Hepatocyte (in vitro differentiated cells): ENCODE measurements around the gene R3HDML. TPM values are rescaled to one million over a fixed set of nuclear protein-coding genes. Genes with fewer than 3 reads are reported as not detected.

Experiments
- DNase-seq: peaks from one replicate; pipeline ENCODE4 v3.0.0-alpha.2; 2016; ENCODE audit warnings: low spot score
- H2AFZ ChIP-seq: fragments of 200-600 bp; sonication (generic); 2 replicates; pipeline ENCODE4 v1.6.0; 2016; ENCODE audit warnings: antibody characterized with exemption, mild to moderate bottlenecking
- H3K27ac ChIP-seq: fragments of 200-600 bp; sonication (generic); 2 replicates; pipeline ENCODE4 v1.5.1; 2016; ENCODE audit warnings: mild to moderate bottlenecking
- H3K27me3 ChIP-seq: fragments of 200-600 bp; sonication (generic); 2 replicates; pipeline ENCODE4 v1.6.1; 2016
- H3K36me3 ChIP-seq: fragments of 200-600 bp; sonication (generic); replicated peaks from 2 replicates; pipeline ENCODE4 v1.5.1; 2016; ENCODE audit warnings: low read depth; ENCODE audit not compliant: insufficient read depth
- H3K4me1 ChIP-seq: fragments of 200-600 bp; sonication (generic); 2 replicates; pipeline ENCODE4 v1.5.1; 2016; ENCODE audit warnings: mild to moderate bottlenecking, moderate library complexity; ENCODE audit not compliant: insufficient read depth
- H3K4me2 ChIP-seq: fragments of 200-600 bp; sonication (generic); 2 replicates; pipeline ENCODE4 v1.6.0; 2016
- H3K4me3 ChIP-seq: fragments of 200-600 bp; sonication (generic); 2 replicates; pipeline ENCODE4 v1.5.1; 2016; ENCODE audit warnings: mild to moderate bottlenecking
- H3K79me2 ChIP-seq: fragments of 200-600 bp; sonication (generic); 2 replicates; pipeline ENCODE4 v1.6.0; 2017; ENCODE audit warnings: mild to moderate bottlenecking
- H3K9me2 ChIP-seq: fragments of 200-600 bp; sonication (generic); replicated peaks from 2 replicates; pipeline ENCODE4 v1.6.0; 2017; ENCODE audit warnings: mild to moderate bottlenecking; ENCODE audit not compliant: insufficient read depth
- H3K9me3 ChIP-seq: fragments of 200-600 bp; sonication (generic); 2 replicates; pipeline ENCODE4 v1.5.1; 2016; ENCODE audit warnings: low read depth, mild to moderate bottlenecking
- H4K20me1 ChIP-seq: fragments of 200-600 bp; sonication (generic); 2 replicates; pipeline ENCODE4 v1.6.0; 2016; ENCODE audit warnings: mild to moderate bottlenecking; ENCODE audit not compliant: insufficient read depth, poor library complexity, severe bottlenecking
- CTCF ChIP-seq: fragments of 200-600 bp; sonication (generic); IDR thresholded peaks from 2 replicates; pipeline ENCODE4 v1.5.1; 2016; ENCODE audit warnings: antibody characterized with exemption, mild to moderate bottlenecking; ENCODE audit not compliant: poor library complexity
- EZH2 ChIP-seq: fragments of 200-600 bp; sonication (generic); IDR thresholded peaks from 2 replicates; pipeline ENCODE4 v1.6.1; 2016; ENCODE audit warnings: antibody characterized with exemption, mild to moderate bottlenecking, borderline replicate concordance
- EZH2phosphoT487 ChIP-seq: fragments of 200-600 bp; sonication (generic); IDR thresholded peaks from one replicate; pipeline ENCODE4 v1.6.1; 2018; ENCODE audit warnings: antibody characterized with exemption, mild to moderate bottlenecking, low read depth, moderate library complexity; ENCODE audit not compliant: unreplicated experiment, severe bottlenecking
- WGBS: methylation state at CpG from one replicate; pipeline ENCODE4 v1.1.6; 2016; ENCODE audit warnings: low lambda C conversion rate; ENCODE audit errors: missing lambda C conversion rate; 5-methylcytosine and 5-hydroxymethylcytosine counted together
- polyA plus RNA-seq: library from polyadenylated mRNA; unstranded; fragments of >200 nt; fragmentation: Nextera tagmentation; extraction: Ambion mirVana; gene quantifications from 2 replicates; pipeline ENCODE4 v1.2.1, GENCODE V29; 2016
- total RNA-seq: library from RNA; depleted of rRNA; stranded (reverse); fragments of >200 nt; gene quantifications from 2 replicates; pipeline ENCODE4 v1.2.3, GENCODE V29; 2014

The R3HDML gene
- total and polyA plus RNA-seq, 2 experiments from 2014 or later, result 0.23 TPM; not detected in 1

GRCh38 chr20:44364068-44364467 lies 27.2 kb downstream of the R3HDML start:
- no peak overlapping the region for H2AFZ ChIP-seq
- no peak overlapping the region for H3K4me3 ChIP-seq
- no peak for DNase-seq
- H3K9me3 ChIP-seq, result no peaks in the 10 kb centered on the region
- H3K27ac ChIP-seq, result no peak overlapping the region
- H3K36me3 ChIP-seq, result no peaks in the 10 kb centered on the region
- no peaks in the 10 kb centered on the region for H3K9me2 ChIP-seq
- no peaks in the 10 kb centered on the region for H3K27me3 ChIP-seq
- TF ChIP-seq EZH2phosphoT487, result no peak
- no peak for TF ChIP-seq EZH2
- no peak for TF ChIP-seq CTCF
- H3K4me2 ChIP-seq, result no peak overlapping the region
- H4K20me1 ChIP-seq, result peaks cover 19% of the 10 kb centered on the region
- 89% methylated on average over 4 of the region's 4 CpGs for WGBS
- peaks cover 89% of the 10 kb centered on the region for H3K79me2 ChIP-seq
- H3K4me1 ChIP-seq, result no peaks in the 10 kb centered on the region

GRCh38 chr20:44364780-44365179 lies 27.9 kb downstream of the R3HDML start:
- Histone ChIP-seq H3K36me3 (no peaks in the 10 kb centered on the region), H3K4me3 (no peak overlapping the region)
- TF ChIP-seq EZH2phosphoT487 (no peak), CTCF (no peak)

GRCh38 chr20:44367746-44368145 lies 30.9 kb downstream of the R3HDML start:
- no peak for DNase-seq
- WGBS, result 98% methylated on average over 6 of the region's 6 CpGs
- Histone ChIP-seq H4K20me1 (peaks cover 15% of the 10 kb centered on the region), H3K79me2 (peaks cover 82% of the 10 kb centered on the region), H2AFZ (no peak overlapping the region), H3K4me3 (no peak overlapping the region), H3K27me3 (no peaks in the 10 kb centered on the region), H3K36me3 (no peaks in the 10 kb centered on the region), H3K9me2 (no peaks in the 10 kb centered on the region), H3K9me3 (no peaks in the 10 kb centered on the region), H3K4me1 (peaks cover 14% of the 10 kb centered on the region), H3K4me2 (no peak overlapping the region), H3K27ac (no peak overlapping the region)
- TF ChIP-seq EZH2phosphoT487, result no peak
- no peak for TF ChIP-seq CTCF
- no peak for TF ChIP-seq EZH2

More at GRCh38 chr20:44364780-44365179, 27.9 kb downstream of the R3HDML start:
- H3K27ac ChIP-seq, result no peak overlapping the region
- no peak overlapping the region for H3K4me2 ChIP-seq
- no peaks in the 10 kb centered on the region for H3K27me3 ChIP-seq
- no peak overlapping the region for H2AFZ ChIP-seq
- H3K79me2 ChIP-seq, result peaks cover 88% of the 10 kb centered on the region
- H3K9me3 ChIP-seq, result no peaks in the 10 kb centered on the region
- no peaks in the 10 kb centered on the region for H3K9me2 ChIP-seq
- H3K4me1 ChIP-seq, result no peaks in the 10 kb centered on the region
- 95% methylated on average over 6 of the region's 6 CpGs for WGBS
- DNase-seq, result no peak
- peaks cover 12% of the 10 kb centered on the region for H4K20me1 ChIP-seq
